Measurements from ENCODE around the gene PIGM.
A peak's percentile ranks its signal among the peaks of the same experiment; 100 is the strongest.

Gene PIGM

GRCh38 chr1:160031365-160032164 is at the start of gene PIGM:
PIGM (minus strand) TSS chr1:160031990; CDS start chr1:160031739, 251 bp downstream.
- H3K36me3 Mint-ChIP-seq = no peaks in the 10 kb centered on the region
- H3K9me3 Mint-ChIP-seq = no peaks in the 10 kb centered on the region
- peak within 1 kb of the TSS; percentile 65 for H3K27ac Mint-ChIP-seq
- no peaks in the 10 kb centered on the region for H3K27me3 Mint-ChIP-seq
- peak; percentile 68 to 70 for DNase-seq (ENCODE audit: low spot score in 2 of 2)
- H3K4me1 Mint-ChIP-seq = peaks cover 23% of the 10 kb centered on the region
- ATAC-seq (ENCODE audit: low read depth) = peak; percentile 93
- H3K4me3 Mint-ChIP-seq = peak within 1 kb of the TSS; percentile 98

DNA sequence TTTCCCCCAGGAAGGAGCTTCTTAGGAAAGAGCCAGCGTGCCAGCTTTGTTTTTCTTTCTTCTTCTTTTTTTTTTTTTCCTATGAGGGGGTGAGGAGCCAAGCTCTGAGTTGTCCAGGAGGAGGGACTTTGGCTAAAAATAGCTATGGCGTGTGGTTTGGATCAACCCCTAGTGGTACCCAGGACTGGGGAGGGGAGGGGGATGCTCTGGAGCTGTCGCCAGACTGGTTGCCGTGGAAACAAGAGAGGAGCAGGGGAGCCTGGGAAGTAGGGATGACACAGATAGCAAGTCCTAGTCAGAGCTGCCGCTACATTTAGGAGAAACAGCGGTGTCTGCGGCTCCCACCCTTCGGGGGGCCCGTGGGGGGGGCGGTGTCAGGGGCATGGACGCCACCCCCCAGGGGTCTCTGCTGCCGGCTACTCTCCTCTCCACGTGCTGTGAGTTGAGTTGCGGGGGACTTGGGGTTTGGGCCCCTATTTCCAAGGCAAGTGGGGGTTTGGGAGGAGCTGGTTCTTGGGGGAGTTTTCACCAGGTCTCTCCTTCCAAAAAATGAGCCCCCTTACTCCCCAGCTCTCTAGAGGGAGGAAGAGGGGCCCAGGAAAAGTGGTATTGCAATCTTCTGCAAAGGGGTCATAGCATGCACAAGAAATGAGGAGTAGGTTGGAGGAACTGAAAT is 49.6 kb upstream of the PIGM start, which contains the start of gene KCNJ9:
Gene KCNJ9 (plus strand): TSS at position 278 of the 676 bp plus-strand sequence. CDS start 2,493 bp downstream, outside the sequence.
- no peaks in the 10 kb centered on the region for H3K36me3 Mint-ChIP-seq
- ATAC-seq (ENCODE audit: low read depth) = no peak
- peaks cover 29% of the 10 kb centered on the region for H3K27me3 Mint-ChIP-seq
- H3K4me1 Mint-ChIP-seq = peaks cover 13% of the 10 kb centered on the region
- no peak for DNase-seq (ENCODE audit: low spot score in 2 of 2)
- H3K27ac Mint-ChIP-seq = no peak within 1 kb of the TSS
- H3K9me3 Mint-ChIP-seq = no peaks in the 10 kb centered on the region
- H3K4me3 Mint-ChIP-seq = no peak within 1 kb of the TSS

GRCh38 chr1:160080381-160081100 is 48.8 kb upstream of the PIGM start:
- Mint-ChIP-seq H3K27ac (no peak overlapping the region), H3K9me3 (no peaks in the 10 kb centered on the region), H3K4me3 (no peak overlapping the region), H3K27me3 (peaks cover 32% of the 10 kb centered on the region), H3K4me1 (peaks cover 7% of the 10 kb centered on the region), H3K36me3 (no peaks in the 10 kb centered on the region)
- ATAC-seq (ENCODE audit: low read depth) (no peak), DNase-seq (ENCODE audit: low spot score in 2 of 2) (no peak)

GRCh38 chr1:160079448-160079847 is 47.7 kb upstream of the PIGM start:
- Mint-ChIP-seq H3K27ac (no peak overlapping the region), H3K27me3 (peaks cover 33% of the 10 kb centered on the region), H3K4me3 (no peak overlapping the region), H3K4me1 (peaks cover 4% of the 10 kb centered on the region), H3K36me3 (no peaks in the 10 kb centered on the region), H3K9me3 (no peaks in the 10 kb centered on the region)
- DNase-seq (ENCODE audit: low spot score in 2 of 2) (no peak), ATAC-seq (ENCODE audit: low read depth) (no peak)

DNA sequence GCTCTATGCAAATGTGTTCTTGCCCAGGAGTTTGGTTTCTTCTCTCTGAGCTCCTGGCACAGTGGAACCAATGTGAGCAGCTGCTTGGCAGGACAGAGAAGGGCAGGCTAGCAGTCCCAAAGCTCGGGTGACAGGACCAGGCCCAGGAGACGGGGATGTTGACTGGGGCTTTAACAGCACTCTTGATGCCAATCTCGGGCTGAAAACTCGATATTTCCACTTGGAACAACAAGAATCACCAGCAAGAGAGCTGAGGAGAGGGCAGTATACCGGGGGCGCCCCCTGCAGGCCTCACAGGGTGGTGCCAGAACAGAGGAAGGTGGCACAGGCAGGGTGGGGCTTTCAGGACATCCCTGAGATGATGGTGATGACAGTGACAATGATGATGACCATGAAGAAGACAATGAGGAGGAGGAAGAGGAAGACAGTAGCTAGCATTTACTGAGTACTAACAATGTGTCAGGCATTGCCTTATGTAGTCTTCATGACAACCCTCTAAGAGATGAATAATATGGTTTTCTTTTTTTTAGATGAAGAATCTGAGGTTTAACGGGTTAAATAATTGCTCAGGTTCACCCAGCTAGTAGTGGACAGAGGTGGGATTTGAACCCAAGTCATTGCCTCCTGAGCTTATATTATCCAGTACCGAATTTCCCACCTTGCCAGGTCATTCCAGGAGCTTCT is 46.9 kb upstream of the PIGM start:
- peak; percentile 88 for ATAC-seq (ENCODE audit: low read depth)
- no peak overlapping the region for H3K27ac Mint-ChIP-seq

GRCh38 chr1:160077486-160077885 is 45.7 kb upstream of the PIGM start:
- Mint-ChIP-seq H3K4me1 (no peaks in the 10 kb centered on the region), H3K36me3 (no peaks in the 10 kb centered on the region), H3K27ac (no peak overlapping the region), H3K9me3 (no peaks in the 10 kb centered on the region), H3K27me3 (peaks cover 28% of the 10 kb centered on the region), H3K4me3 (no peak overlapping the region)
- ATAC-seq (ENCODE audit: low read depth) (no peak), DNase-seq (ENCODE audit: low spot score in 2 of 2) (no peak)

More for the DNA sequence above, 46.9 kb upstream of the PIGM start:
- DNase-seq (ENCODE audit: low spot score in 2 of 2) = peak; percentile 43 to 48
- Mint-ChIP-seq H3K27me3 (peaks cover 33% of the 10 kb centered on the region), H3K9me3 (no peaks in the 10 kb centered on the region), H3K36me3 (no peaks in the 10 kb centered on the region), H3K4me3 (no peak overlapping the region), H3K4me1 (no peaks in the 10 kb centered on the region)

DNA sequence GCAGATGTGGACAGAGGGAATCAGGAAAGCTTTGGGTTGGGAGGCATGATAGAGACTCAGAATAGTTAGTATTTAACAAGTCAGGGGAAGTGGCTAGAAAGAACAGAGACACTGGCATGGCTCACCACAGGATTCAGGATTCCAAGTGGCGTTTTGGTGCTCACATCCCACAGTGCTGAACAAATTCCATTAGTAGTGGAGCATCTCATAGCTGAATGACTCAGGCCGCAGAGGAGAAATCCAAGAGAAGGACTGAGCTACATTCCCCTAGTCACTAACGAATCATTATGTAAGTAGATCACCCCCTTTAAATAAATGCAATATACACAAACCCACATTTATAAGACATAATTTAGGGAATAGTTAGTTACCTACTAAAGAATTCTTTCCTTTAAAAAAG is 44.5 kb upstream of the PIGM start:
- ATAC-seq (ENCODE audit: low read depth) = no peak
- no peaks in the 10 kb centered on the region for H3K9me3 Mint-ChIP-seq
- H3K27me3 Mint-ChIP-seq = peaks cover 29% of the 10 kb centered on the region
- no peak overlapping the region for H3K27ac Mint-ChIP-seq
- H3K4me3 Mint-ChIP-seq = no peak overlapping the region
- DNase-seq (ENCODE audit: low spot score in 2 of 2) = no peak
- H3K4me1 Mint-ChIP-seq = peaks cover 5% of the 10 kb centered on the region
- H3K36me3 Mint-ChIP-seq = no peaks in the 10 kb centered on the region

DNA sequence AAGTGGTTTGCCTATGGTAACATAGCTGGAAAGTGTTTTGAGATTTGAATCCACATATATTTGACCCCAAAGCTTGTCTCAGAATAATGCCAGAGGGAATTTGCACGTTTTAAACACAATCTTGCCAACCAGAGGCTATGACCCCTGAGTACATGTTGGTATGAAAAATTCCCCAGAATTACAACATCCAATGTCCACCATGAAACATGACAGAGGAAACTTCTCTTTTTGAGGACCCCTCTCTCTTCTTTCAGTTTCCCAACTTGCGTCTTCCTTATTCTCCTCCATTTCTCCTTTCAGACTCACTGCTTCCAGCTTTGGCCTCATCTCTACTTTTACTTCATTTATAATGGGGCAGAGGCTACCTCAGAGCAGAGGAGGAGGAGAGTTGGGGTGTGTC is 44.0 kb upstream of the PIGM start:
- H3K4me3 Mint-ChIP-seq = no peak overlapping the region
- peaks cover 26% of the 10 kb centered on the region for H3K27me3 Mint-ChIP-seq
- H3K27ac Mint-ChIP-seq = no peak overlapping the region
- ATAC-seq (ENCODE audit: low read depth) (no peak), DNase-seq (ENCODE audit: low spot score in 2 of 2) (no peak)
- no peaks in the 10 kb centered on the region for H3K36me3 Mint-ChIP-seq
- no peaks in the 10 kb centered on the region for H3K9me3 Mint-ChIP-seq
- peaks cover 6% of the 10 kb centered on the region for H3K4me1 Mint-ChIP-seq

DNA sequence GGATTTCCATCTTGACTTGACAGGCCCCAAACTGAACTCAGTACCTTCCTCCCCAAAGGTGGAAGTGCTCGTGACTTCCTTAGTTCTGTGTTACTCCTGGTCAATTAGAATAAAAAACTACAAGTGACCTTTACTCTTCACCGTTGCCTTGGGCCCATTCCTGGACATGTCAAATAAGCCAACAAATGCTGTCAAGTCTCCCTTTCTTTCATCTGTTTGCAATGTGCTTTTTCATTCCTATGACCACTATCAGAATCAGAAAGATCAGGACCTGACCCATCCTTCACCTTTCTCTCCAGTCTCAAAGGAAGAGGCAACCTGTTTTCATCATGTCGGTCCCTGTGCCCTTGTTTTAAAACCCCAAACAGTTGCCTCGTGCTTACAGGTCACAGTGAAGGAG is 43.1 kb upstream of the PIGM start:
- no peak overlapping the region for H3K4me3 Mint-ChIP-seq
- peaks cover 27% of the 10 kb centered on the region for H3K27me3 Mint-ChIP-seq
- no peak for ATAC-seq (ENCODE audit: low read depth)

GRCh38 chr1:160071289-160071688 is 39.5 kb upstream of the PIGM start:
- H3K27me3 Mint-ChIP-seq = peaks cover 30% of the 10 kb centered on the region
- no peak for ATAC-seq (ENCODE audit: low read depth)
- H3K9me3 Mint-ChIP-seq = no peaks in the 10 kb centered on the region
- peaks cover 17% of the 10 kb centered on the region for H3K4me1 Mint-ChIP-seq
- DNase-seq (ENCODE audit: low spot score in 2 of 2) = no peak
- H3K27ac Mint-ChIP-seq = no peak overlapping the region
- no peak overlapping the region for H3K4me3 Mint-ChIP-seq
- no peaks in the 10 kb centered on the region for H3K36me3 Mint-ChIP-seq

More for the DNA sequence above, 43.1 kb upstream of the PIGM start:
- no peak for DNase-seq (ENCODE audit: low spot score in 2 of 2)
- Mint-ChIP-seq H3K4me1 (peaks cover 13% of the 10 kb centered on the region), H3K27ac (no peak overlapping the region), H3K36me3 (no peaks in the 10 kb centered on the region), H3K9me3 (no peaks in the 10 kb centered on the region)

DNA sequence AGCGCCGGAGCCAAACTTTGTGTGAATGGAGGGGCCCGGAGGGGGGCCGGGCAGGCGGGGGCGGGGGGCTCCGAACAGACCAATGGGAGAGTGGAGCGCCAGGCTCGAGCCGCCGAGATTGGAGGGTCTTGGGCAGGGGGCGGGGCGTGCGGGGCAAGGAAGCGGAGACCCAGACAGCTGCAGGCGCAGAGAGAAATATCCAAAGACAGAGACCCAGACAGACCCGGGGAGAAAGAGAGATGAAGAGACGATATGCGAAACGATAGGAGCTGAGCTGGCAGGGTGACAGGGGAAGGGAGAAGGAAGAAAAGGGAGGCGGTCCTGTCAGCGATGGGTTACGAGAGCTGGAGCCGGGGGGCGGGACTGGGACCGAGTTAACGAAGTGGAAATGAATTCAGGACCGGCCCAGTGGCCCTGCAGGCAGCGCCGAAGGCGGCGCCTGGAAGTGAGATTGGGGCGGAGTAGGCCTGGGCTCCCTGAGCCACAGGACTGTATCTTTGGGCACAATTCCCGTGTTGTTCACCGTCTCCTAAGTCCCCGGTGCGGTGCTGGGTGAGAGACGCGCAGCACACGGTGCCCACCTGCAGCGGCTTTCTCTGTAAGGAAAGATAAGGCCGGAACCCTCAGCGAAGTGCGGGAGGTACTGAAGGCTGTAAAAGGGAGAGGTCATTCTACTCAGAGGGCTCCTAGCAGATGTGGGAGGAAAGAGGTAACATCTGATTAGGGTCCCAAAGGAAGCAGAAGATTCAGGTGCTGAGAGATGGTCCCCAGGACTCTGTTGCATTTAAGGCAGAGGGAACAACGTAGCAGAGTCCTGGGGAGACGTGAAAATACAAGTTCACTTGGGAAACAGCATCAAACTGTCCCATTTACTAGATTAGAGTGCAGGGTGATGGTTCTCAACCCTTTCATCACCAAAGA is 38.7 kb upstream of the PIGM start:
- Mint-ChIP-seq H3K4me3 (peak overlapping the region; percentile 87), H3K27me3 (peaks cover 27% of the 10 kb centered on the region), H3K36me3 (no peaks in the 10 kb centered on the region), H3K9me3 (no peaks in the 10 kb centered on the region), H3K4me1 (peaks cover 17% of the 10 kb centered on the region), H3K27ac (no peak overlapping the region)
- peak; percentile 37 to 51 for DNase-seq (ENCODE audit: low spot score in 2 of 2)
- peak; percentile 91 for ATAC-seq (ENCODE audit: low read depth)

GRCh38 chr1:160069460-160070231 is 37.9 kb upstream of the PIGM start, which contains the start of gene KCNJ10:
KCNJ10 (minus strand) TSS chr1:160070160; CDS start chr1:160042532, 27,628 bp downstream.
- H3K27me3 Mint-ChIP-seq = peaks cover 26% of the 10 kb centered on the region
- no peak within 1 kb of the TSS for H3K27ac Mint-ChIP-seq
- ATAC-seq (ENCODE audit: low read depth) (no peak), DNase-seq (ENCODE audit: low spot score in 2 of 2) (peak in 1 of 2 donors; percentile 35)
- peak within 1 kb of the TSS; percentile 87 for H3K4me3 Mint-ChIP-seq
- H3K9me3 Mint-ChIP-seq = no peaks in the 10 kb centered on the region
- peaks cover 17% of the 10 kb centered on the region for H3K4me1 Mint-ChIP-seq
- no peaks in the 10 kb centered on the region for H3K36me3 Mint-ChIP-seq
